Measurements from ENCODE around the gene ZNG1C. TPM values are rescaled to one million over a fixed set of nuclear protein-coding genes. Genes with fewer than 3 reads are reported as not detected.
"Not testable (repeated sequence)": the region's sequence is repeated elsewhere in the genome, so short reads cannot be mapped to it uniquely, and the experiment has no call there.

ZNG1C gene
- 41.2 TPM for polyA plus RNA-seq

DNA sequence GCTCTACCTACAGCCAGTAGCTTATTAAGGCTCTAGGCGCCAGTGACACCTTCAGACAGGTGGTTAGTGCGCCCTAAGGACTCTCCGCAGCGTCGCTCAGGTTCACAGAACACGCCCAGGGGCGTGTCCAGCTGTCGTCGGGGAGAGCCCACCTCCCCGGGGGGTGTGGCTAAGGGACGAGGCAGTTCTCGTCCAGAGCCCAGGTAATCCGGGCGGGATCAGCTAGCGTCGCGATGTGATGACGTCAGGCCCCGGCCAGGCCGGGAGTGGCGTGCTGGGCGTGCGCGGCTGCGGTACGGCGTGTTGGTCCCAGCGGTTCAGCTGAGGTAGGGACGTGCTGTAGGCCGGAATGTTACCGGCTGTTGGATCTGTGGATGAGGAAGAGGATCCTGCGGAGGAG is at the start of gene ZNG1C:
ZNG1C (plus strand) TSS at position 301 of the 400 bp plus-strand sequence; CDS start at position 350, 49 bp downstream.
- not testable (repeated sequence) for H3K36me3 Mint-ChIP-seq, H3K27ac Mint-ChIP-seq, H3K27me3 Mint-ChIP-seq, H3K4me1 Mint-ChIP-seq, H3K9me3 Mint-ChIP-seq, H3K4me3 Mint-ChIP-seq

DNA sequence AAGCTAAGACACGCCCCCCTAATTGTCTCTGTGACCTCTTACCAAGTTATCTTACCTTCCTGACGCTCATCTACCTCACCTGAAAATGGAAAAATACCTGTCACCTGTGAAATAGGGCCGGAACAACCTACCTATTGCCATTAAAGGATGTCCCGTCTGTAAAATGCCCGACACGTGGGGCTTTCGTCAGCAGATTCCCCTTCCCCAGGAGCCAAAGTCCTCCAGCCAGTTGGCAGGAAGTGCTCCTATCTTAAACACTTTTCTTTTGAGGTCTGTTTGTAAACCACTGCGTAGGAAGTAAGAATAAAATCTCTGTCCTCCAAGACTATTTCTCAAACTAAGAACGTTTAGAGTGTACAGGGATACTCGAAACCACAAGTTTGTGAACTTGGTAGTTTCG is 654 bp downstream of the ZNG1C start:
- H3K9me3 Mint-ChIP-seq, H3K27me3 Mint-ChIP-seq, H3K36me3 Mint-ChIP-seq, H3K4me1 Mint-ChIP-seq, H3K4me3 Mint-ChIP-seq, H3K27ac Mint-ChIP-seq: not testable (repeated sequence)

DNA sequence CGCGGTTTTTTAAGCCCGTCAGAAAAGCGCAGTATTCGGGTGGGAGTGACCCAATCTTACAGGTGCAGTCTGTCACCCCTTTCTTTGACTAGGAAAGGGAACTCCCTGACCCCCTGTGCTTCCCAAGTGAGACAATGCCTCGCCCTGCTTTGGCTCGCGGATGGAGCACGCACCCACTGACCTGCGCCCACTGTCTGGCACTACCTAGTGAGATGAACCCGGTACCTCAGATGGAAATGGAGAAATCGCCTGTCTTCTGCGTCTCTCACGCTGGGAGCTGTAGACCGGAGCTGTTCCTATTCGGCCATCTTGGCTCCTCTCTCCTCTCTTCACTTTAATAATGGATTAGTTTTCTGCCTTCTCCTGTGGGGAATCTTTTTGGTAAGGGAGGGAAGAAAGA is 39.3 kb downstream of the ZNG1C start:
- not testable (repeated sequence) for H3K27ac Mint-ChIP-seq, H3K4me1 Mint-ChIP-seq, H3K27me3 Mint-ChIP-seq, H3K4me3 Mint-ChIP-seq, H3K36me3 Mint-ChIP-seq, H3K9me3 Mint-ChIP-seq

DNA sequence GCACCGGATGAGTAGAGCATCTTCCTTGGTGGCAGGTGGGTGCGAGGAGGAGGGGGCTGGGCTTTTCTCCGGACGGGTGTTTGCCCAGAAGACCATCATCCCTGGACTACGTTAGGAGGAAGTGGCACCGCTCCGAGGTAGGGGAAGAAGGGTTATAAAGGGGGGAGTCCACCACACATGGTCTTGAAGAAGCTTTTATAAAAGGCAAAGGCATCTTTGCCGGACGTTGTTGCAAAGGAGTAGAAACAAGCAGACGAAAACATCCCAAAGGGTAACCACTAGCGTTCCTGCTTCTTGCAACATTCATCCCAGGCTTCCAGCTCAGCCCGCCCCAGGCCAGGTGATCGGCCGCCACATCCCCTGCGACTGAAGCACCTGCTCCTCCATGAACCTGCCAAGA is 60.8 kb downstream of the ZNG1C start, which contains the start of gene FOXD4L3:
FOXD4L3 (plus strand) TSS at position 301 of the 400 bp plus-strand sequence; CDS start at position 386, 85 bp downstream.
- not testable (repeated sequence) for H3K27me3 Mint-ChIP-seq, H3K9me3 Mint-ChIP-seq, H3K4me3 Mint-ChIP-seq, H3K27ac Mint-ChIP-seq, H3K36me3 Mint-ChIP-seq, H3K4me1 Mint-ChIP-seq

DNA sequence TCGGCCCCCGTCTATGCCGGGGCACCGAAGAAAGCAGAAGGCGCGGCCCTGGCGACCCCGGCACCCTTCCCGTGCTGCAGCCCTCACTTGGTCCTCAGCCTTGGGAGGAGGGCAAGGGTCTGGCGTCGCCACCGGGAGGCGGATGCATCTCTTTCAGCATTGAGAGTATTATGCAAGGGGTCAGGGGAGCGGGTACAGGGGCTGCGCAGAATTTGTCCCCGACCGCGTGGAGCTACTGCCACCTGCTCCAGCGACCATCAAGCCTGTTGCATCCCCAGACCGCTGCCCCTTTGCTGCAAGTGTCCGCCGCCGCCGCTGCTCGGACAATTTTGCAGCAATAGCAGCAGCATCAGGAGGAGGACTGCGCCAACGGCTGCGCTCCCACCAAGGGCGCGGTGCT is 62.0 kb downstream of the ZNG1C start:
- not testable (repeated sequence) for H3K27me3 Mint-ChIP-seq, H3K4me1 Mint-ChIP-seq, H3K27ac Mint-ChIP-seq, H3K4me3 Mint-ChIP-seq, H3K36me3 Mint-ChIP-seq, H3K9me3 Mint-ChIP-seq

DNA sequence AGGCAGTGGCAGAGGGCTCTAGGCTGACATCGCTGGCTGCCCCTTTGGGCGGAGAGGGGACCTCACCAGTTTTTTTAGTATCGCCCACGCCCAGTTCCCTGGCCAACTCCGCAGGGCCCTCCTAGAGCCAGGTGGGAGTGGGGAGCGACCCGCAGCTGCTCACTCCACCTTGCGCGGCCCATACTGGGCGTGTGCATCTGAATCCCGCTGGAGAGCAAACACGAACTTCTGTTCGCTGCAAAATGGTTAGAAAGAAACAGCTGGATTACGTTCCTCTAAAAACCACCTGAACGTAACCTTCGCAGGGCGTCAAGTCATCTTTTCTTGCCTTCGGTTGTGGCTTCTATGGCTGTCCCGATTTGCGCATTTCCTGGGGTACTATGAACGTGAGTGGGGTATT is 62.4 kb downstream of the ZNG1C start:
- H3K27me3 Mint-ChIP-seq, H3K27ac Mint-ChIP-seq, H3K36me3 Mint-ChIP-seq, H3K9me3 Mint-ChIP-seq, H3K4me1 Mint-ChIP-seq, H3K4me3 Mint-ChIP-seq: not testable (repeated sequence)

DNA sequence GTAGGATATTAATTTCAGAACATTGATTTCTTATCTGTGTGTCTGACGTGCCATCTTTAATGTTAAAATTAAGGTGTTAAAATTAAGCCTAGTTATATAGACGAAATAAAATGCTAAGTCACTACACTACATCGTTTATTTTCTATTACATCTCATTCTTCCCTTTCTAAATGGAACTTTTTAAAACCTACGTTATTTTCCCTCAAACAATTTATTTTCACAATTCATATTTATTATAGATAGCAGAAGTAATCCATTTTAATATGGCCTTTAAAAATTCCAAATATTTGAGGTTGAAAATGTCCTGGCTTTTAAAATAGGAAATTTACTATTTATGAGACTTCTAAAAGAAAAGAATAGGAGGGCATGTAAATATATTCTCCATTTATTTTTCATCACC is 63.0 kb downstream of the ZNG1C start:
- not testable (repeated sequence) for H3K4me3 Mint-ChIP-seq, H3K9me3 Mint-ChIP-seq, H3K36me3 Mint-ChIP-seq, H3K27ac Mint-ChIP-seq, H3K27me3 Mint-ChIP-seq, H3K4me1 Mint-ChIP-seq

DNA sequence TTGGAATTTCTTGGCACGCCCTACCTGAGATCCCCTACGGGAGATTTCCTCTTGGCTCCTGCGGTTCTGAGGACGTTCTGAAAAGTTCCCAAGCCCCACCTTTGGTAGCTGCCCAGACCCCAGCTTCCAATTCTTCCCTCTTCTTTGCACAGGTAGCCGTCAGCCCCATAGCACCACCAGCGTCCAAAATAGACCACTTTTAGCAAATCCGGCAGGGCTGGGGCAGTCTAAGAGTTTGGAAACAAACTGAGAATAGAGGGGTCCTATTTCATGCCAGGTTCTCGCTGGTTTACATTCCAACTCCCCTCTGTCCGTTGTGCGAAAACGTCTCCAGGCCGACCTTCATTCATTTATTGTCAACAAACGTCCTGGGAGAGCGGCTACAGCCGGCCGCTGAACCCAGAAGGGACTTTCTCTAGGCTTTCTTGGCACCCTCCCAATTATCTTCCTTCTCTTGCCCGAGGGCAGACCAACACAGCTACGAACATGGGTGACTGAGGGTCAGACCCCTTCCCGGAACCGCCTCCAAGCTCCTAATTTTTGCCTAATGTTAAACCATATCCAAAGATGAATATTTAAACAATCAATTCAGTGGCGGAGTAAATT is 64.0 kb downstream of the ZNG1C start:
- not testable (repeated sequence) for H3K27ac Mint-ChIP-seq, H3K36me3 Mint-ChIP-seq, H3K27me3 Mint-ChIP-seq, H3K9me3 Mint-ChIP-seq, H3K4me1 Mint-ChIP-seq, H3K4me3 Mint-ChIP-seq

DNA sequence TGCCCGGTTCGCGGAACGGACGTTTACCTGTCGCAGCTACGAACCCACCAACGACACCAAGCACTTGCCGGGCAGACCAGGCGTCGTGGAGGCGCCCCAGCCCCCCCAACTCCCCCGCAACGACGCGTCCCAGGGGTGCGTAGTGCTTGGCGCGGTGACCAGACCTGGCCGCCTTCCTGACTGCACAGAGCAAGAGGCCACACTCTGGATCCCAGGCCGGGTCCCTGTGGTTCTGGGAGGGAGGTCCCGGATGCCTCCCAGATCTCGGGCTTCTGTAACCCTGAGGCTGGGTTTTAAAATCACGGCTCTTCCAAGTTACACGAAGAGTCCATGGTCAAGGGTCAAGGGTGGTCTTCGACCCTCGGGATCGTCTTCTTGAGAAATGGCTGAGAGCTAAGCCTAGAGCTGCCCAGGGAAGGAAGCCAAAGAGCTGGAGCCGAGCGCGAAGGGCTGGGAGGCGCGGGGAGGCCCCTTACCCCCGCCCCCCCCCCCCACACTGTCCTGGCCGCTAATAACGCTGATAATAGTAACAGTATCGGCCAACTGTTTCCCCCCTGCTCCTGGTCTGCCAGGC is 64.7 kb downstream of the ZNG1C start:
- not testable (repeated sequence) for H3K27ac Mint-ChIP-seq, H3K27me3 Mint-ChIP-seq, H3K36me3 Mint-ChIP-seq, H3K9me3 Mint-ChIP-seq, H3K4me1 Mint-ChIP-seq, H3K4me3 Mint-ChIP-seq

DNA sequence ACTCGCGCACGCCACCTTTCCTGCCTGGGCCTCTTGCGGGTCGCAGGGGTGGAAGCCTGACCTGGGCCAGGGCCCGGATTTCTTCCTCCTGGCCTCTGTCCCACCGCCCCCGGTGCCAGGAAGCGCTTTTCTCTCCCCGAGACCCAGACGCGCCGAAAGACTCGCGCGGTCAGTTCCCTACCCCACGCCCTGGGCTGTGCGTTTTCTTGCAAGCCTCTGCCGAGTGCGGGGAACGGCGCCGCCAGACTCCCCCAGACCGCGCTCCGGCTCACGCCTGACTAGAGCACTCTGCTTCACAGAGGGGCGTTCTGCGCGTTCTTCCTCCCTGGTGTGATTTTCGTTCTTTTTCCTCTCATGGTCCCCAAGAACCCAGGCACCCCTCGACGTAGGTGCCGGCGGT is 65.3 kb downstream of the ZNG1C start:
- H3K9me3 Mint-ChIP-seq, H3K4me1 Mint-ChIP-seq, H3K4me3 Mint-ChIP-seq, H3K36me3 Mint-ChIP-seq, H3K27ac Mint-ChIP-seq, H3K27me3 Mint-ChIP-seq: not testable (repeated sequence)

DNA sequence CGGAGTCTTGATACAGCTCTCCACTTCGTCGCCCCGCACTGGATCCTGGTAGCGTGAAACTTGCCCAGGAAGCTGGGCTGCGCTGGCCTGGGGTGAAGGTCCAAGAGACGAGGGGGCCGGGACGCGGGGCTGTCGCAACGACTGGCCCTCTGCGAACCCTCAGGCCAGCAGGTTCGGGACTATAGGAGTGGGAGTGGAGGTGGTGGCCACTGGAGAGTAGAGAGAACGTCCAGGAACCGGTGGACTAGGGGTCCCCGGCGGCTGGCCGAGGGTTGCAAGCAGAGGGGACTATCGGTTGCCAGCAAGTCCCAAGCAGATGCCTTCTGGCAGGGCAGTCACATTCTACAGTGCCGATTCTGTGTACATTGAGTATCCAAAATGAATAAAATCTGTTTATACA is 65.9 kb downstream of the ZNG1C start:
- not testable (repeated sequence) for H3K4me3 Mint-ChIP-seq, H3K27ac Mint-ChIP-seq, H3K4me1 Mint-ChIP-seq, H3K27me3 Mint-ChIP-seq, H3K36me3 Mint-ChIP-seq, H3K9me3 Mint-ChIP-seq

DNA sequence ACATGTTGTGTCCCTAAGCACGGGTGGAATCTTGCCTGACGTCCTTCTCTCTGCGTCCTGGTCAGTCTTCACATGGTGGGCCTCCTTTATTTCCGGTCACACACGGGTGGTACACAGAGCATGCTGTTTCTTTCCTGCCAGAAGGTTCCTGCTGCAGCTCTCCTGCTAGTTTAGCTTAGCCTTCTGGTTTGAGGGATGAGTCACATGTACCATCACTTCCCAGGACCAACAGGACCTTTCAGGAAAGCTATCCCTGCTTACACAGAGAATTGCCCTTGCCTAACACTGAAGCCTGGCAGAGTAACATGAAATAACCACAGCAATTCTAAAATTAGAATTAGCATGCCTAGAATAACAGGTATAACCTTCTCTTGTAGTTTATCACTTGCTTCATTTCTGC is 69.4 kb downstream of the ZNG1C start:
- not testable (repeated sequence) for H3K27ac Mint-ChIP-seq, H3K27me3 Mint-ChIP-seq, H3K4me1 Mint-ChIP-seq, H3K9me3 Mint-ChIP-seq, H3K4me3 Mint-ChIP-seq, H3K36me3 Mint-ChIP-seq

DNA sequence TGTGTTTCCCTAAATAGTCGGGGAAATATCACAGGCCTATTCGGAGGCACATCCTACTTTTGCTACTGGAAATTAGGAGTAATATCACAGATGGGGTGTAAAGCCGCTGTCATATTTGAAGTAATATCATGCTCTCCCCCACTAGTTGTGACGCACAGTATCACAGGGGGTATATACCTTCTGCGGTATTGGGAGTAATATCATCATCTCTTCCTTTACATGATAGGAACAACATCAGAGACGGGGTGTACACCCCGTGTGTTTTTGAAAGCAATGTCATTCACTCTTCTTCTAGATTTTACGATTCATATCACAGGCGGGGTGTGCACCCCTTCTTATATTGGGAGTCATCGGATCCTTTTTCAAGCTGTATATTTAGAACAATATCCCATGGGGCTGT is 76.4 kb downstream of the ZNG1C start:
- H3K9me3 Mint-ChIP-seq, H3K27me3 Mint-ChIP-seq, H3K4me1 Mint-ChIP-seq, H3K4me3 Mint-ChIP-seq, H3K27ac Mint-ChIP-seq, H3K36me3 Mint-ChIP-seq: not testable (repeated sequence)

DNA sequence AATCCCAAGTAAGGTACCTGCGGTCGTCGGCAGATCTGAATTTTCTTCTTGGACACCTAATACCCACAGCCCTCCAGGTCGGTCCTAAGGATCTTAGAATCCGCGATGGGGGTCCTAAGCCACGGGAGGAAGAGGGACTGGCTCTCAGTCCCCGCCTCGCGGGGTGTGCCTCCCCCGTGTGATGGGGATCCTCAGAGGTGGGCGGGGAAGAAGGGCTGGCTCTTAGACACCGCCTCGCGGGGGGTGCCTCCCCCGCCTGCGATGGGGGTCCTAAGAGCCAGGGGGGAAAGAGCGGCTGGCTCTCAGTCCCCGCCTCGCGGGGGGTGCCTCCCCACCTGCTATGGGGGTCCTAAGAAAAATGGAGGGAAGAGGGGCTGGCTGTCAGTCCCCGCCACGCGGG is 82.0 kb downstream of the ZNG1C start:
- not testable (repeated sequence) for H3K4me3 Mint-ChIP-seq, H3K27ac Mint-ChIP-seq, H3K36me3 Mint-ChIP-seq, H3K4me1 Mint-ChIP-seq, H3K27me3 Mint-ChIP-seq, H3K9me3 Mint-ChIP-seq

DNA sequence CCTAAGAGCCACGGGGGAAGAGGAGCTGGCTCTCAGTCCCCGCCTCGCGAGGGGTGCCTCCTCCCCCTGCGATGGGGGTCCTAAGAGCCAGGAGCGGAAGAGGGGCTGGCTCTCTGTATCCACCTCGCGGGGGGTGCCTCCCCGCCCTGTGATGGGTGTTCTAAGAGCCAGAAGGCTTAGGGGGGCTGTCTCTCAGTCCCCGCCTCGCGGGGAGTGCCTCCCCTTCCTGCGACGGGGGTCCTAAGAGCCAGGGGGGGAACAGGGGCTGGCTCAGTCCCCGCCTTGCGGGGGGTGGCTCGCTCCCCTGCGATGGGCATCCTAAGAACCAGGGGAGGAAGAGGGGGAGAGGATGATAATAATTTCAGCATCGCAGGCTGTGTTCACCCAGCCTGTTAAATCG is 82.7 kb downstream of the ZNG1C start:
- H3K4me1 Mint-ChIP-seq, H3K27me3 Mint-ChIP-seq, H3K9me3 Mint-ChIP-seq, H3K27ac Mint-ChIP-seq, H3K36me3 Mint-ChIP-seq, H3K4me3 Mint-ChIP-seq: not testable (repeated sequence)

DNA sequence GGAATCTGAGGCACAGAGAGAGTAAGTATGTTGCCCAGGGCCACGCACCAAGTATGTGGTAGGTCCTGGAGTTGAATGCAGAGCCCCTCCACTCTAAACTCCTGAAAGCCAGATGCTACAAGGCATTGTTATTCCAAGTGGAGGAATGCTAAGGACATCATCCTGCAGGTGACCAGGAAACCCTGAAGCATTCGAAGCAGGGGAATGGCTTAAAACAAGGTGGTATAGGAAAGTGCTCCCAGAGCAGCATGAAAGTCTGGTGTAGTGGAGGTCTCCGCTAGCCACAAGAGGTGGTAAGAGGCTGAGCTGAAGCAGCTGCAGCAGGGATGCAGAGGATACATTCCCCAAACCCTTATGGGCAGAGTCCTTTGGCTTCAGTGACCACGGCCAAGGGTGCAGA is 87.3 kb downstream of the ZNG1C start:
- not testable (repeated sequence) for H3K4me1 Mint-ChIP-seq, H3K27ac Mint-ChIP-seq, H3K27me3 Mint-ChIP-seq, H3K4me3 Mint-ChIP-seq, H3K36me3 Mint-ChIP-seq, H3K9me3 Mint-ChIP-seq

DNA sequence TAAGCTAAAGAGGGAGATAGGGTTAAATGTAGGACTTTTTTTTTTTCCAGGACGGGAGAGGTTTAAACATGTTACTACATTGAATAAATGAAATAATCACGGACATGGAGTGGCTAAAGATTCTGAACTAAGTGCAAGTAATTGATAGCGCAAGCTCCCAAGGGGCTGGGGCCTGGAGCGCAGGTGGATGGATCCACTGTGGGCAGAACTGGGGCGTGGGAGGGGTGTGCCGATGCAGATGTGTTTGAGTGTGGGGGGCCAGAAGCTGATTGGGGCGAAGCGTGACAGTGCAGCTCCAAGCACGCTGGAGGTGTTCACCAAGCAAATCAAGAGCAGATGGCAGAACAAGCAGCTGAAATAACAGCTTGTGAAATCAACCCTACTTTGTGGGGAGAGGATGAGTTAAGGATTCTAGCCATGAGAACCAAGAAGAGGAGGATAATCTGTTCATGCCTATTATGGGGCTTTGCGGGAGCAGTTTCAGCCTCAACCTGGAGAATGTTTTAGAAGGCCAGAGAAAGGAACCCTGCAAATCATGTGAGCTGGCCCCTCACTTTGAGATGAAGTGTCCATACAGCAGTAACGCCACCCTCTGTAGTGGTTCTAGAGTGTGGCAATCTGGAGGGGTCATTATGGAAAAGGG is 88.9 kb downstream of the ZNG1C start:
- not testable (repeated sequence) for H3K27ac Mint-ChIP-seq, H3K36me3 Mint-ChIP-seq, H3K27me3 Mint-ChIP-seq, H3K4me1 Mint-ChIP-seq, H3K9me3 Mint-ChIP-seq, H3K4me3 Mint-ChIP-seq

Data from IgD-negative memory B cell (primary cell).